G401.6 (cell line): ENCODE data around the gene ZCCHC24.
"Not testable (repeated sequence)": the region's sequence is repeated elsewhere in the genome, so short reads cannot be mapped to it uniquely, and the experiment has no call there.

Experiments used
- FAIRE-seq: peaks from 2 replicates; lab custom pipeline; 2012; peaks lifted over from hg19 to GRCh38; lab: Jason Lieb, UNC

The ZCCHC24 gene

GRCh38 chr10:79346012-79346340 lies 99.4 kb downstream of the ZCCHC24 start:
- FAIRE-seq, result no peak

GRCh38 chr10:79345241-79346011 lies 100.0 kb downstream of the ZCCHC24 start:
- no peak for FAIRE-seq

- no peak for FAIRE-seq
Measured at GRCh38 chr10:79344502-79345195, 100.8 kb downstream of the ZCCHC24 start.

GRCh38 chr10:79342811-79343561 lies 102.4 kb downstream of the ZCCHC24 start:
- no peak for FAIRE-seq

GRCh38 chr10:79342295-79342761 lies 103.1 kb downstream of the ZCCHC24 start:
- no peak for FAIRE-seq

- no peak for FAIRE-seq
Measured at GRCh38 chr10:79340646-79341244, 104.7 kb downstream of the ZCCHC24 start.

- no peak for FAIRE-seq
Measured at GRCh38 chr10:79339266-79339665, 106.2 kb downstream of the ZCCHC24 start.

GRCh38 chr10:79337783-79338469 lies 107.5 kb downstream of the ZCCHC24 start:
- not testable (repeated sequence) for FAIRE-seq

- FAIRE-seq, result no peak
Measured at GRCh38 chr10:79336739-79337138, 108.7 kb downstream of the ZCCHC24 start.

GRCh38 chr10:79336276-79336675 lies 109.1 kb downstream of the ZCCHC24 start:
- no peak for FAIRE-seq

GRCh38 chr10:79335470-79336235 lies 109.8 kb downstream of the ZCCHC24 start:
- FAIRE-seq, result no peak

- FAIRE-seq, result no peak
Measured at GRCh38 chr10:79335094-79335469, 110.3 kb downstream of the ZCCHC24 start.

- no peak for FAIRE-seq
Measured at GRCh38 chr10:79334573-79334972, 110.9 kb downstream of the ZCCHC24 start.

- FAIRE-seq, result no peak
Measured at GRCh38 chr10:79333513-79333912, 111.9 kb downstream of the ZCCHC24 start.

- FAIRE-seq, result not testable (repeated sequence)
Measured at GRCh38 chr10:79332610-79333315, 112.7 kb downstream of the ZCCHC24 start.
